OCI-LY1 (cell line): ENCODE data around the gene HLCS.

Source experiments
- H2AFZ ChIP-seq: fragments of 200-600 bp; sonication (generic), shearing (Covaris generic); 2 replicates; pipeline ENCODE4 v1.6.0; 2014; ENCODE audit warnings: antibody characterized with exemption, mild to moderate bottlenecking, low read length
- H3F3A ChIP-seq: fragments of 200-600 bp; sonication (generic), shearing (Covaris generic); 2 replicates; pipeline ENCODE4 v1.6.0; 2014; ENCODE audit warnings: mild to moderate bottlenecking, antibody characterized with exemption, low read length, moderate library complexity; ENCODE audit not compliant: insufficient read depth
- H3K27ac ChIP-seq: fragments of 200-600 bp; sonication (generic); 2 replicates; pipeline ENCODE4 v1.5.1; 2014; ENCODE audit warnings: low read length, mixed run types, mild to moderate bottlenecking, low read depth; ENCODE audit not compliant: poor library complexity, severe bottlenecking
- H3K27me3 ChIP-seq: fragments of 200-600 bp; sonication (generic); 2 replicates; pipeline ENCODE4 v1.6.0; 2014; ENCODE audit warnings: antibody characterized with exemption, mild to moderate bottlenecking, low read length, moderate library complexity; ENCODE audit not compliant: insufficient read depth
- H3K36me3 ChIP-seq: fragments of 200-600 bp; sonication (generic); 2 replicates; pipeline ENCODE4 v1.6.1; 2014; ENCODE audit warnings: mild to moderate bottlenecking, antibody characterized with exemption, low read length, moderate library complexity, mixed read lengths; ENCODE audit not compliant: insufficient read depth
- H3K4me1 ChIP-seq: fragments of 200-600 bp; sonication (generic); 2 replicates; pipeline ENCODE4 v1.5.1; 2014; ENCODE audit warnings: mild to moderate bottlenecking, low read length, moderate library complexity; ENCODE audit not compliant: insufficient read depth, severe bottlenecking
- H3K4me2 ChIP-seq: fragments of 200-600 bp; sonication (generic), shearing (Covaris generic); 2 replicates; pipeline ENCODE4 v1.6.1; 2014; ENCODE audit warnings: low read length
- H3K4me3 ChIP-seq: fragments of 200-600 bp; sonication (generic); 2 replicates; pipeline ENCODE4 v1.5.1; 2014; ENCODE audit warnings: low read length, low read depth, mild to moderate bottlenecking, mixed read lengths; ENCODE audit not compliant: poor library complexity, severe bottlenecking
- H3K79me2 ChIP-seq: fragments of 200-600 bp; shearing (Covaris generic); 2 replicates; pipeline ENCODE4 v1.6.1; 2016; ENCODE audit warnings: mixed run types, low read length, mixed read lengths; ENCODE audit not compliant: insufficient read depth
- H3K9ac ChIP-seq: fragments of 200-600 bp; sonication (generic), shearing (Covaris generic); 2 replicates; pipeline ENCODE4 v1.6.1; 2014; ENCODE audit warnings: mild to moderate bottlenecking, low read length, mixed read lengths
- H3K9me2 ChIP-seq: fragments of 200-600 bp; sonication (generic), shearing (Covaris generic); 2 replicates; pipeline ENCODE4 v1.6.1; 2014; ENCODE audit warnings: low read depth, mild to moderate bottlenecking, low read length, mixed read lengths
- H3K9me3 ChIP-seq: fragments of 200-600 bp; shearing (Covaris generic); 2 replicates; pipeline ENCODE4 v1.6.1; 2014; ENCODE audit warnings: low read length, mixed read lengths
- H4K20me1 ChIP-seq: fragments of 200-600 bp; sonication (generic), shearing (Covaris generic); 2 replicates; pipeline ENCODE4 v1.6.0; 2016; ENCODE audit warnings: mild to moderate bottlenecking, low read length; ENCODE audit not compliant: insufficient read depth
- EZH2 ChIP-seq: fragments of 200-600 bp; sonication (generic), shearing (Covaris generic); IDR thresholded peaks from 2 replicates; pipeline ENCODE4 v1.8.0; 2017; ENCODE audit warnings: borderline replicate concordance, mixed run types, mild to moderate bottlenecking, antibody characterized with exemption, low read length, moderate library complexity, mixed read lengths
- TF ChIP-seq, protein P1 (sequence below): fragments of 200-600 bp; sonication (generic), shearing (Covaris generic); IDR thresholded peaks from 2 replicates; pipeline ENCODE4 v1.5.1; 2017; ENCODE audit warnings: mild to moderate bottlenecking, antibody characterized with exemption, low read length, moderate library complexity, mixed read lengths

Gene HLCS

GRCh38 chr21:36724660-36725059 lies 241.8 kb downstream of the HLCS start:
- no peaks in the 10 kb centered on the region for H3K79me2 ChIP-seq
- H3K4me1 ChIP-seq, result no peaks in the 10 kb centered on the region
- no peak for TF ChIP-seq EZH2
- TF ChIP-seq, protein P1, sequence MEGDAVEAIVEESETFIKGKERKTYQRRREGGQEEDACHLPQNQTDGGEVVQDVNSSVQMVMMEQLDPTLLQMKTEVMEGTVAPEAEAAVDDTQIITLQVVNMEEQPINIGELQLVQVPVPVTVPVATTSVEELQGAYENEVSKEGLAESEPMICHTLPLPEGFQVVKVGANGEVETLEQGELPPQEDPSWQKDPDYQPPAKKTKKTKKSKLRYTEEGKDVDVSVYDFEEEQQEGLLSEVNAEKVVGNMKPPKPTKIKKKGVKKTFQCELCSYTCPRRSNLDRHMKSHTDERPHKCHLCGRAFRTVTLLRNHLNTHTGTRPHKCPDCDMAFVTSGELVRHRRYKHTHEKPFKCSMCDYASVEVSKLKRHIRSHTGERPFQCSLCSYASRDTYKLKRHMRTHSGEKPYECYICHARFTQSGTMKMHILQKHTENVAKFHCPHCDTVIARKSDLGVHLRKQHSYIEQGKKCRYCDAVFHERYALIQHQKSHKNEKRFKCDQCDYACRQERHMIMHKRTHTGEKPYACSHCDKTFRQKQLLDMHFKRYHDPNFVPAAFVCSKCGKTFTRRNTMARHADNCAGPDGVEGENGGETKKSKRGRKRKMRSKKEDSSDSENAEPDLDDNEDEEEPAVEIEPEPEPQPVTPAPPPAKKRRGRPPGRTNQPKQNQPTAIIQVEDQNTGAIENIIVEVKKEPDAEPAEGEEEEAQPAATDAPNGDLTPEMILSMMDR, result no peak
- H3F3A ChIP-seq, result no peaks in the 10 kb centered on the region
- no peaks in the 10 kb centered on the region for H4K20me1 ChIP-seq
- no peaks in the 10 kb centered on the region for H3K9me2 ChIP-seq
- H3K9me3 ChIP-seq, result no peaks in the 10 kb centered on the region
- no peaks in the 10 kb centered on the region for H3K36me3 ChIP-seq
- no peak overlapping the region for H3K4me3 ChIP-seq
- no peak overlapping the region for H3K4me2 ChIP-seq
- no peak overlapping the region for H3K27ac ChIP-seq
- H2AFZ ChIP-seq, result no peak overlapping the region
- H3K27me3 ChIP-seq, result peaks cover 4% of the 10 kb centered on the region; the same call in 1 of the 2 replicates
- no peak overlapping the region for H3K9ac ChIP-seq

DNA sequence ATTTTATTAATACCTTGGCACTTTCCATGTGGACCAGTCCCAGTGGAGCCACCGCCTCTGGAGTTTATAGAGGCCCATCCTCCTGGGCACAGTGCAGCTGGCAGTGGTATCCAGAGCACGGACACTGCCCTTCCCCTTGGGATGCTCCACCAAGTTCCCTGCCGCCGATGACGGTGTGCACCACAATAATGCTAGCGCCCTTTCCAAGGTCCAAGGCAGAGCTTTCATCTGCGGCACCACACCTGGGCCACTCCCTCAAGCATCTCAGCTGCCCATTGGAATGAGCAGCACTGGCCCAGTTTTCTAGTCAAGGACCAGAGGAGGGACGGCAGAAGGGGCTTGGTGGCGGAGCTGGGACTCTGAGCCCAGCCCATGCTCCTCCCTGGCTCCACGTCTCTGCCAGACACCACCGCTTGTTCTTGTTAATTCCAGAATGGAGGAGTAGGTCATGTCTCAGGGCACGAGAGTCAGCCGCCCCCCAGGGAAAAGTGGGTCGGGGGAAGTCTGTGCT lies 243.0 kb downstream of the HLCS start:
- no peaks in the 10 kb centered on the region for H3F3A ChIP-seq
- H2AFZ ChIP-seq, result no peak overlapping the region
- no peaks in the 10 kb centered on the region for H3K79me2 ChIP-seq
- no peak overlapping the region for H3K9ac ChIP-seq
- no peak overlapping the region for H3K4me2 ChIP-seq
- H3K9me3 ChIP-seq, result no peaks in the 10 kb centered on the region
- TF ChIP-seq, protein P1, result no peak
- no peak for TF ChIP-seq EZH2
- no peaks in the 10 kb centered on the region for H4K20me1 ChIP-seq
- no peaks in the 10 kb centered on the region for H3K36me3 ChIP-seq
- no peaks in the 10 kb centered on the region for H3K27me3 ChIP-seq
- no peak overlapping the region for H3K27ac ChIP-seq
- no peaks in the 10 kb centered on the region for H3K9me2 ChIP-seq
- no peaks in the 10 kb centered on the region for H3K4me1 ChIP-seq
- H3K4me3 ChIP-seq, result no peak overlapping the region

GRCh38 chr21:36722370-36723368 lies 243.8 kb downstream of the HLCS start:
- TF ChIP-seq, protein P1, result no peak
- no peak for TF ChIP-seq EZH2
- H3K27ac ChIP-seq, result no peak overlapping the region

More at GRCh38 chr21:36722370-36723368, 243.8 kb downstream of the HLCS start:
- Histone ChIP-seq H3K9me3 (no peaks in the 10 kb centered on the region), H3K4me2 (no peak overlapping the region), H3K36me3 (no peaks in the 10 kb centered on the region), H3K27me3 (no peaks in the 10 kb centered on the region), H2AFZ (no peak overlapping the region), H3K9ac (no peak overlapping the region), H3K79me2 (no peaks in the 10 kb centered on the region), H3F3A (no peaks in the 10 kb centered on the region), H3K4me1 (no peaks in the 10 kb centered on the region), H4K20me1 (no peaks in the 10 kb centered on the region), H3K4me3 (no peak overlapping the region), H3K9me2 (no peaks in the 10 kb centered on the region)
